Loucy (cell line): Measurements from ENCODE around the gene TKT.

Experiments used
- CTCF ChIP-seq: fragments of 200-600 bp; sonication (generic); conservative IDR thresholded peaks from 2 replicates; pipeline ENCODE4 v1.5.1; 2014; ENCODE audit warnings: mild to moderate bottlenecking, antibody characterized with exemption, low read length
- EZH2phosphoT487 ChIP-seq: fragments of 200-600 bp; IDR thresholded peaks from 2 replicates; pipeline ENCODE4 v1.6.1; 2018; ENCODE audit warnings: antibody characterized with exemption, mild to moderate bottlenecking, moderate library complexity, borderline replicate concordance

- no peak for TF ChIP-seq CTCF
- no peak for TF ChIP-seq EZH2phosphoT487
These were observed 21.0 kb downstream of the TKT start for GRCh38 chr3:53234841-53235232.
